Activated naive CD4-positive, alpha-beta T cell treated with anti-CD3 and anti-CD28 coated beads, Interleukin-2, amount 50 U/mL, for 72 hours (primary cell): Measurements from ENCODE around the gene USP32. TPM values are rescaled to one million over a fixed set of nuclear protein-coding genes. Genes with fewer than 3 reads are reported as not detected.
A peak's percentile ranks its signal among the peaks of the same experiment; 100 is the strongest.

ENCODE experiments used
- ATAC-seq, 2 donors: fragments of 150-1000 bp; cut with Tn5 transposase; 2 replicates each; pipeline ENCODE4 v1.10.0; 2021; ENCODE audit warnings: mild to moderate bottlenecking in 2 of 2, moderate library complexity in 2 of 2
- DNase-seq, 2 donors: peaks; one replicate each; pipeline ENCODE4 v3.0.0; 2021 to 2022; ENCODE audit warnings: low spot score in 2 of 2
- H3K27ac Mint-ChIP-seq, 2 donors: one replicate each; pipeline ENCODE4 v1.8.0; 2022; ENCODE audit warnings: mild to moderate bottlenecking in 2 of 2, mixed read lengths in 2 of 2
- H3K36me3 Mint-ChIP-seq, 2 donors: one replicate each; pipeline ENCODE4 v1.8.0; 2022; ENCODE audit warnings: mixed read lengths in 2 of 2
- H3K9me3 Mint-ChIP-seq, 2 donors: one replicate each; pipeline ENCODE4 v1.8.0; 2022; ENCODE audit warnings: mixed read lengths in 2 of 2
- total RNA-seq, 2 donors: library from RNA; stranded (reverse); gene quantifications; one replicate each; pipeline ENCODE4 v1.2.3, GENCODE V29; 2022

USP32 gene
- total RNA-seq, 2 donors from 2014 or later, result 42.6 to 51.5 TPM

DNA sequence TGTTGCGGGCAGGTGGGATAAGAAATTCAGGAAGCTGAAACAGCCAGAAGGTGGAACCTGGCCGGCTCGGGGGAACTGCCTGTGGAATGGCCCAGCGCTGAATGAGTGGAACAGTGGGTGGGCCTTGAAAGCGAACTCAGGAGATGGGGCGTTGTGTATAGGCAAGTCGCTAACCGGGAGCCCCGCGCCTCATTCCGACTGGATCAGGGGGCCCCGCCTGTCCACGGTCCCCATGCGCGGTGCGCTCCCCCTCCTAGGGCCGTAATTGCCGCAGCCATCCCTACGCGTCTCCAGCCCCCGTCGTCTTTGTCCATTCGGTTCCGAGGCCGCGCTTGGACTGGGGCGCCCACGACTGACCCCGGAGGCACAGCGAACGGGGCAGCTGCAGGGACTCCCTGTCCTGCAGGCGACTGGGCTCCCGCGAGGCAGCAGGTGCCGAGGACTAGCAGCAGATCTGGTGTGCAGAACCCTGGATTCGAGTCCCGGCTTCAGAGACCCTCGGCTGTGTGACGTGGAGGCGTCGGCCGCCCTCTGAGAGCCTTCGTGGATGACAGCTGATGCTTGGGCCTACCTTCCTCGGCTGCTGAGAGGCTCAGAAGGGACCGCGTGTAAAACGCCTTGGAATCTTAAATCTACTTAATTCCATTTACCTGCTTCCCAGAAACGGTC is 253.0 kb downstream of the USP32 start:
- ATAC-seq (no peak), DNase-seq (no peak)
- H3K9me3 Mint-ChIP-seq, result peaks cover 0 to 4% of the 10 kb centered on the region in 2 donors
- H3K36me3 Mint-ChIP-seq, result peaks cover 19 to 21% of the 10 kb centered on the region in 2 donors
- no peak overlapping the region for H3K27ac Mint-ChIP-seq

DNA sequence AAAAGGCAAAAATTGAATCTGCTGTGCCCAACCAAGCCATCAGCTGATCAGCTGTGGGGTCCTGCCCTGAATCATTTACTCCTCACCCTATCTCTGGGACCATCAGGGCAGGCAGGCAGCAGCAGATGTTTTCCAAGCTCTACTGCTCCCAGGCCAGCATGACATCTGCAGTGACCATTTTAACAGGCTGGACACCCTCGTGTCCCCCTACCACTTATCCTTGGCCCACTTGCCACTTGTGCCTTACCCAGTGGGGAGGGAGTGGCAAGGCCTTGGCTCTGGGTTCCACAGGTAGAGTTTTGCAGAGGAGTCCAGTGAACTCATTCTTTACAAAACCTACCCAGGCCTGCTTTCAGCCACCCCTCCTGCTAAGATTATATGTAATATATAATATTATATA is 254.2 kb downstream of the USP32 start:
- Mint-ChIP-seq H3K36me3 (peaks cover 19 to 21% of the 10 kb centered on the region in 2 donors), H3K9me3 (peaks cover 0 to 4% of the 10 kb centered on the region in 2 donors), H3K27ac (no peak overlapping the region)
- no peak for DNase-seq
- no peak for ATAC-seq

- Mint-ChIP-seq H3K36me3 (peaks cover 21 to 24% of the 10 kb centered on the region in 2 donors), H3K27ac (no peak overlapping the region), H3K9me3 (peaks cover 0 to 4% of the 10 kb centered on the region in 2 donors)
- ATAC-seq (no peak), DNase-seq (no peak)
Measured at GRCh38 chr17:60135951-60136666, 255.8 kb downstream of the USP32 start.

GRCh38 chr17:60135151-60135950 is 256.6 kb downstream of the USP32 start:
- DNase-seq (peak; percentile 76 to 85), ATAC-seq (peak; percentile 89 to 95)
- peaks cover 0 to 4% of the 10 kb centered on the region in 2 donors for H3K9me3 Mint-ChIP-seq
- H3K36me3 Mint-ChIP-seq, result peaks cover 18 to 24% of the 10 kb centered on the region in 2 donors
- peak overlapping the region; percentile 84 to 94 for H3K27ac Mint-ChIP-seq

DNA sequence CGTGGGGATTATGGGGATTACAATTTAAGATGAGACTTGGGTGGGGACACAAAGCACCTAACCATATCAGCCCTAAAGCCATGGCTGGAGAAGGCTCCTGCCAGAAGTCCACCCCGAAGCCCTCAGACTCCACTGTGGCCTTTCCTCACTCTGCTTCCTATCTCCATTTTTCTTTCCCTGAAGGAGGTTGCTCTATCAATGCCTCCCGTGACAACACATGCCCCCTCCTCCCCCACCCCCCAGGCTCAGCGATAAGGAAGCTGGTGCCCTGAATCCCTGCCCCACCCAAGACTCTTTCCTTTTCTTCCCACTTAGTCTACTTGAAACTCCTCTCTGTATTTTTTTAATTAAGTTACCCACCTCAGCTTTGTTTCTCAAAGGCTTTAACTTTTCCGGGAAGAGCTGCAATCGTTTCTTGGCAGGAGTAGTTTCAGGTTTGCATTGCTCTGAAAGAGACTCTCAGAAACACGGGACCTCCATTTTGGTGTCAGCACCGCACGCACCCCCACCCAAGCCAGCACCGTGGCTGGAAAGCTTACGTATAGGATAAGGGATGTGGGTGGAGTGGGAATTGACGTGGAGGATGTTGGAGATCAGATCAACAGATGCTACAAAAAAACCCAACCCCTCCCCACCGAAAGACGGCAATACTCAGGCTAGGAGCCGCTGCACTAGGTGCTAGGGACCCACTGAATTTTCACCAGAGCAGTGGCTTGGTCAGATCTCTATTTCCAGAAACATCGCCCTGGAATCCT is 257.4 kb downstream of the USP32 start:
- Mint-ChIP-seq H3K36me3 (peaks cover 11 to 24% of the 10 kb centered on the region in 2 donors), H3K9me3 (peaks cover 0 to 4% of the 10 kb centered on the region in 2 donors), H3K27ac (peak overlapping the region; percentile 84 to 94)
- DNase-seq (peak in 1 of 2 donors; percentile 27), ATAC-seq (peak; percentile 6 to 56)

DNA sequence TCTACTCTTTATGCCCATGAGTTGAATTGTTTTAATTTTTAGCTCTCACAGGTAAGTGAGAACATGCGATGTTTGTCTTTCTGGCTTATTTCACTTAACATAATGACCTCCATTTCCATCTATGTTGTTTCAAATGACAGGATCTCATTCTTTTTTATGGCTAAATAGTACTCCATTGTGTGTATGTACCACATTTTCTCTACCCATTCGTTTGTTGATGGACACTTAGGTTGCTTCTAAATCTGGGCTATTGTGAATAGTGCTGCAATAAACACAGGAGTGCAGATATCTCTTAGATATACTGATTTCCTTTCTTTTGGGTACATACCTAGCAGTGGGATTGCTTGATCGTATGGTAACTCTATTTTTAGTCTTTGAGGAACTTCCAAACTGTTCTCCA is 261.5 kb downstream of the USP32 start:
- Mint-ChIP-seq H3K36me3 (peaks cover 9 to 19% of the 10 kb centered on the region in 2 donors), H3K9me3 (no peaks in the 10 kb centered on the region), H3K27ac (no peak overlapping the region)
- ATAC-seq (no peak), DNase-seq (no peak)

GRCh38 chr17:60129164-60129563 is 262.8 kb downstream of the USP32 start:
- no peak for ATAC-seq
- H3K9me3 Mint-ChIP-seq, result no peaks in the 10 kb centered on the region
- H3K27ac Mint-ChIP-seq, result no peak overlapping the region
- peaks cover 0 to 6% of the 10 kb centered on the region in 2 donors for H3K36me3 Mint-ChIP-seq
- no peak for DNase-seq

Other genes starting within 250 kb of the USP32 start
- not detected for gene CA4, start 242.2 kb downstream of the USP32 start, total RNA-seq
- gene CHCT1, start 30.4 kb upstream of the USP32 start, total RNA-seq, result 1 to 10 TPM in 1 of 2 donors, under 1 TPM in 1; 0.41 to 2.7 TPM
- 10 to 100 TPM; 24.5 to 28.8 TPM for gene APPBP2, start 134.1 kb upstream of the USP32 start, total RNA-seq
- 10 to 100 TPM; 10.7 to 24.6 TPM for gene PPM1D, start 208.1 kb upstream of the USP32 start, total RNA-seq